HepG2 (cell line): ENCODE data around the gene SLCO4A1. TPM values are rescaled to one million over a fixed set of nuclear protein-coding genes. Genes with fewer than 3 reads are reported as not detected.

Experiments used
- ATF7 ChIP-seq, 2 experiments: fragments of 450-650 bp in 1 of 2; sonication (generic) in 1 of 2; formaldehyde crosslinking in 1 of 2; IDR thresholded peaks; 2 replicates each; pipeline versions ENCODE4 v1.4.0 to v1.6.1; 2016 to 2020; ENCODE audit warnings: antibody characterized with exemption in 1 of 2, mild to moderate bottlenecking in 1 of 2, missing genetic modification reagents in 1 of 2
- BRCA1 ChIP-seq: sonication (generic); formaldehyde crosslinking; IDR thresholded peaks from 2 replicates; pipeline ENCODE4 v1.4.0; 2020; ENCODE audit warnings: missing genetic modification reagents
- EED ChIP-seq: sonication (generic); formaldehyde crosslinking; IDR thresholded peaks from 2 replicates; pipeline ENCODE4 v1.5.0; 2020; ENCODE audit warnings: mild to moderate bottlenecking, missing genetic modification reagents
- HOMEZ ChIP-seq: IDR thresholded peaks from 2 replicates; pipeline ENCODE4 v1.6.1; 2016; ENCODE audit warnings: low read depth
- IRF1 ChIP-seq: sonication (generic); formaldehyde crosslinking; IDR thresholded peaks from 2 replicates; pipeline ENCODE4 v1.4.0; 2020; ENCODE audit warnings: low read depth, mild to moderate bottlenecking, missing genetic modification reagents
- KDM6A ChIP-seq: IDR thresholded peaks from 2 replicates; pipeline ENCODE4 v1.6.1; 2016; ENCODE audit warnings: low read depth
- KLF9 ChIP-seq: IDR thresholded peaks from 2 replicates; pipeline ENCODE4 v1.6.1; 2016; ENCODE audit warnings: low read depth
- RARA ChIP-seq: IDR thresholded peaks from 2 replicates; pipeline ENCODE4 v1.6.1; 2016; ENCODE audit warnings: missing genetic modification reagents, missing compliant biosample characterization
- STAT5B ChIP-seq: sonication (generic); formaldehyde crosslinking; IDR thresholded peaks from 2 replicates; pipeline ENCODE4 v1.4.0; 2020; ENCODE audit warnings: missing genetic modification reagents
- ZBTB38 ChIP-seq: sonication (generic); formaldehyde crosslinking; IDR thresholded peaks from 2 replicates; pipeline ENCODE4 v1.5.1; 2020; ENCODE audit warnings: mild to moderate bottlenecking, missing genetic modification reagents
- ZFP37 ChIP-seq: sonication (generic); formaldehyde crosslinking; IDR thresholded peaks from 2 replicates; pipeline ENCODE4 v1.4.0; 2020; ENCODE audit warnings: missing genetic modification reagents, borderline replicate concordance
- ZNF280B ChIP-seq: sonication (generic); formaldehyde crosslinking; IDR thresholded peaks from 2 replicates; pipeline ENCODE4 v1.5.0; 2020; ENCODE audit warnings: missing genetic modification reagents, mild to moderate bottlenecking, borderline replicate concordance
- ZNF343 ChIP-seq: sonication (generic); formaldehyde crosslinking; IDR thresholded peaks from 2 replicates; pipeline ENCODE4 v1.4.0; 2020; ENCODE audit warnings: mild to moderate bottlenecking, missing genetic modification reagents
- ZNF460 ChIP-seq: sonication (generic); formaldehyde crosslinking; IDR thresholded peaks from 2 replicates; pipeline ENCODE4 v1.5.1; 2020; ENCODE audit warnings: missing genetic modification reagents, mild to moderate bottlenecking, borderline replicate concordance
- ZNF547 ChIP-seq: sonication (generic); formaldehyde crosslinking; IDR thresholded peaks from 2 replicates; pipeline ENCODE4 v1.5.1; 2020; ENCODE audit warnings: mild to moderate bottlenecking, missing genetic modification reagents
- ZNF569 ChIP-seq: sonication (generic); formaldehyde crosslinking; IDR thresholded peaks from 2 replicates; pipeline ENCODE4 v1.5.0; 2020; ENCODE audit warnings: mild to moderate bottlenecking, missing genetic modification reagents, moderate library complexity, borderline replicate concordance
- ZNF570 ChIP-seq: sonication (generic); formaldehyde crosslinking; IDR thresholded peaks from 2 replicates; pipeline ENCODE4 v1.4.0; 2020; ENCODE audit warnings: mild to moderate bottlenecking, missing genetic modification reagents, borderline replicate concordance
- ZNF607 ChIP-seq: sonication (generic); formaldehyde crosslinking; IDR thresholded peaks from 2 replicates; pipeline ENCODE4 v1.5.1; 2020; ENCODE audit warnings: missing genetic modification reagents, mild to moderate bottlenecking, borderline replicate concordance
- polyA plus RNA-seq, 8 experiments: library from polyadenylated mRNA; depleted of rRNA in 3 of 8; stranded (reverse) in 7 of 8; unstranded in 1 of 8; fragments of >200 nt; fragmentation: Illumina TruSeq in 4 of 8; extraction: Trizol in 4 of 8; gene quantifications; 2 replicates each; pipeline versions ENCODE4 v1.2.1 to v1.2.3, GENCODE V29; 2011 to 2016; ENCODE audit warnings: low read depth in 4 of 8, missing spikeins in 1 of 8, mixed read lengths in 1 of 8; ENCODE audit not compliant: insufficient read depth in 1 of 8
- total RNA-seq, 5 experiments: library from RNA; depleted of rRNA; stranded (reverse); fragments of >200 nt; fragmentation: Illumina TruSeq; extraction: Trizol; gene quantifications; 2 replicates each; pipeline ENCODE4 v1.2.3, GENCODE V29; 2016; ENCODE audit warnings: low read depth in 1 of 5
- TF ChIP-seq, protein P1 (sequence below): sonication (generic); formaldehyde crosslinking; IDR thresholded peaks from 2 replicates; pipeline ENCODE4 v1.8.1; 2023; ENCODE audit warnings: missing genetic modification reagents, mild to moderate bottlenecking, borderline replicate concordance
- TF ChIP-seq, protein P2 (sequence below): sonication (generic); formaldehyde crosslinking; IDR thresholded peaks from 2 replicates; pipeline ENCODE4 v1.9.0; 2022; ENCODE audit warnings: missing genetic modification reagents, mild to moderate bottlenecking, borderline replicate concordance
- TF ChIP-seq, protein P3 (sequence below): sonication (generic); formaldehyde crosslinking; IDR thresholded peaks from 2 replicates; pipeline ENCODE4 v1.5.1; 2020; ENCODE audit warnings: missing genetic modification reagents, mild to moderate bottlenecking, borderline replicate concordance

The SLCO4A1 gene
- total and polyA plus RNA-seq, 2 of the 13 experiments (the other 11 are each of a cell fraction or from before 2014, with no cell fraction given): 55.5 to 112 TPM

GRCh38 chr20:62642666-62643520 lies 590 bp downstream of the SLCO4A1 start (continued):
- TF ChIP-seq HOMEZ (CRISPR knock-in tag) (no peak), ZBTB38 (CRISPR knock-in tag) (peak; percentile 93), RARA (CRISPR knock-in tag) (no peak), STAT5B (CRISPR knock-in tag) (no peak), ZNF570 (no peak), ZNF569 (CRISPR knock-in tag) (0 out of 2 replicates have a peak, but pooled peaks have one; percentile 46), ZNF343 (peak; percentile 8; the same call in 1 of the 2 replicates), ZNF547 (peak; percentile 26), ZNF607 (CRISPR knock-in tag) (peak; percentile 74; the same call in 1 of the 2 replicates), KLF9 (CRISPR knock-in tag) (no peak), ZNF460 (CRISPR knock-in tag) (no peak), BRCA1 (CRISPR knock-in tag) (peak; percentile 85; the same call in 1 of the 2 replicates), EED (0 out of 2 replicates have a peak, but pooled peaks have one; percentile 44), IRF1 (CRISPR knock-in tag) (no peak), ZNF280B (peak; percentile 78; the same call in 1 of the 2 replicates), KDM6A (CRISPR knock-in tag) (no peak), ATF7 (IDR thresholded peaks at IDR 0.05) (no peak), ATF7 (CRISPR knock-in tag; IDR thresholded peaks at IDR 0.05) (no peak), ZFP37 (CRISPR knock-in tag) (peak; percentile 11; the same call in 1 of the 2 replicates)
- TF ChIP-seq, protein P1, sequence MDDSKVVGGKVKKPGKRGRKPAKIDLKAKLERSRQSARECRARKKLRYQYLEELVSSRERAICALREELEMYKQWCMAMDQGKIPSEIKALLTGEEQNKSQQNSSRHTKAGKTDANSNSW (CRISPR knock-in tag): 0 out of 2 replicates have a peak, but pooled peaks have one; percentile 84
- TF ChIP-seq, protein P2, sequence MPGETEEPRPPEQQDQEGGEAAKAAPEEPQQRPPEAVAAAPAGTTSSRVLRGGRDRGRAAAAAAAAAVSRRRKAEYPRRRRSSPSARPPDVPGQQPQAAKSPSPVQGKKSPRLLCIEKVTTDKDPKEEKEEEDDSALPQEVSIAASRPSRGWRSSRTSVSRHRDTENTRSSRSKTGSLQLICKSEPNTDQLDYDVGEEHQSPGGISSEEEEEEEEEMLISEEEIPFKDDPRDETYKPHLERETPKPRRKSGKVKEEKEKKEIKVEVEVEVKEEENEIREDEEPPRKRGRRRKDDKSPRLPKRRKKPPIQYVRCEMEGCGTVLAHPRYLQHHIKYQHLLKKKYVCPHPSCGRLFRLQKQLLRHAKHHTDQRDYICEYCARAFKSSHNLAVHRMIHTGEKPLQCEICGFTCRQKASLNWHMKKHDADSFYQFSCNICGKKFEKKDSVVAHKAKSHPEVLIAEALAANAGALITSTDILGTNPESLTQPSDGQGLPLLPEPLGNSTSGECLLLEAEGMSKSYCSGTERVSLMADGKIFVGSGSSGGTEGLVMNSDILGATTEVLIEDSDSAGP (CRISPR knock-in tag): peak; percentile 28; the same call in 1 of the 2 replicates
- TF ChIP-seq, protein P3, sequence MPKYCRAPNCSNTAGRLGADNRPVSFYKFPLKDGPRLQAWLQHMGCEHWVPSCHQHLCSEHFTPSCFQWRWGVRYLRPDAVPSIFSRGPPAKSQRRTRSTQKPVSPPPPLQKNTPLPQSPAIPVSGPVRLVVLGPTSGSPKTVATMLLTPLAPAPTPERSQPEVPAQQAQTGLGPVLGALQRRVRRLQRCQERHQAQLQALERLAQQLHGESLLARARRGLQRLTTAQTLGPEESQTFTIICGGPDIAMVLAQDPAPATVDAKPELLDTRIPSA (CRISPR knock-in tag): 0 out of 2 replicates have a peak, but pooled peaks have one; percentile 77
